ENCODE results near the gene TBX21. TPM values are rescaled to one million over a fixed set of nuclear protein-coding genes. Genes with fewer than 3 reads are reported as not detected.

The TBX21 gene
- total and polyA plus RNA-seq, 2 of the 4 experiments (the other 2 are of a cell fraction) = not detected

DNA sequence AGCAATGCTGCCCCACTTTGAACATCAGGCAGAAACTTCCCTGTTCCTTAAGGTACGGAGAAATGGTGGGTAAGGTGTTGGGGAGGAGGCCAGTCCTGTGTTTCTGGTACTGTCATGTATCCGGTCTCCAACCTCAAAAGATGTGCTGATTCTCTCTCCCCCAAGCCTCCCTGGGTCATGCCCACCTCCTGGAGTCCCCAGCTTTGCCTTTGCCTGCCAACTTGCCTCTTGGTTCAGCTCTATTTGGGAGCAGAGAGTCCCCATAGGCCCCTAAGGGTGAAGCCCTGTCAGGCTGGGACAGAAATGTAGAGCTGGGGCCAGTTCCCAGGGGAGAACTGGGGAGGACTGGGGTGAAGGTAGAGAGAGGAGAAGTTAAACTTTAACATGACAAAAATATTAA, 1.6 kb upstream of the TBX21 start:
- Histone ChIP-seq H2AFZ (replicated peaks; ENCODE audit: low read length, poor library complexity) (no peak overlapping the region), H4K91ac (ENCODE audit: insufficient read depth, low read depth, low read length) (no peak overlapping the region), H2AK9ac (replicated peaks; ENCODE audit: low read depth, low read length, poor library complexity) (no peak overlapping the region), H3K23ac (ENCODE audit: low read depth, low read length) (no peak overlapping the region), H3K18ac (ENCODE audit: low read depth, low read length) (no peak overlapping the region), H3K9me1 (ENCODE audit: insufficient read depth, low read length) (no peaks in the 10 kb centered on the region), H3K27me3 (ENCODE audit: control insufficient read depth, insufficient read depth, low read length) (peaks cover 94% of the 10 kb centered on the region), H3K56ac (ENCODE audit: extremely low read depth, insufficient read depth, low read length) (no peak overlapping the region), H3K9me3 (ENCODE audit: control insufficient read depth, insufficient read depth, low read length) (peaks cover 2% of the 10 kb centered on the region; the same call in 1 of the 2 replicates), H2BK15ac (ENCODE audit: low read depth, low read length) (no peak overlapping the region), H3K14ac (replicated peaks; ENCODE audit: low read depth, low read length) (no peak overlapping the region), H3K4me1 (ENCODE audit: control insufficient read depth, insufficient read depth, low read length) (no peaks in the 10 kb centered on the region), H2BK20ac (ENCODE audit: low read depth, low read length) (no peak overlapping the region), H3K4me3 (ENCODE audit: insufficient read depth, low read depth, low read length) (no peak overlapping the region), H4K20me1 (ENCODE audit: insufficient read depth, low read length) (peaks cover 12% of the 10 kb centered on the region), H3K4me2 (ENCODE audit: low read depth, low read length) (no peak overlapping the region), H3K27ac (ENCODE audit: insufficient read depth, low read length) (no peak overlapping the region), H4K8ac (ENCODE audit: low read depth in 2 of 2, low read length in 2 of 2) (no peak overlapping the region), H3K36me3 (ENCODE audit: control insufficient read depth, insufficient read depth, low read length) (no peaks in the 10 kb centered on the region), H4K5ac (ENCODE audit: low read depth, low read length) (no peak overlapping the region), H3K79me1 (ENCODE audit: low read depth in 1 of 2, low read length in 2 of 2) (no peaks in the 10 kb centered on the region), H3K4ac (ENCODE audit: low read depth, low read length) (no peak overlapping the region), H3K9ac (ENCODE audit: low read depth, low read length) (no peak overlapping the region), H2AK5ac (ENCODE audit: low read depth, low read length) (no peak overlapping the region), H2BK120ac (ENCODE audit: low read depth, low read length) (no peak overlapping the region), H2BK5ac (ENCODE audit: low read depth, low read length, poor library complexity, severe bottlenecking) (no peak overlapping the region)
- no CpG with 5 or more reads among the region's 2 CpGs for WGBS, 2 experiments (ENCODE audit: extremely low coverage in 2 of 2, insufficient read length in 1 of 2)
- BruUV-seq (replicated peaks) = no TSS peak
- DNase-seq (no peak), ATAC-seq (ENCODE audit: low read depth) (no peak)
- dilution Hi-C loops (cut with HindIII; ENCODE audit: low sequenced_read_pairs, unreplicated experiment) (no loop called here), in situ Hi-C loops (cut with MboI; ENCODE audit: low sequenced_read_pairs) (no loop called here), intact Hi-C loops (cut with micrococcal nuclease) (no loop called here)
- TF ChIP-seq MAZ (IDR thresholded peaks at IDR 0.05; ENCODE audit: borderline replicate concordance, low read depth, low read length) = no peak
- TF ChIP-seq, protein P1, sequence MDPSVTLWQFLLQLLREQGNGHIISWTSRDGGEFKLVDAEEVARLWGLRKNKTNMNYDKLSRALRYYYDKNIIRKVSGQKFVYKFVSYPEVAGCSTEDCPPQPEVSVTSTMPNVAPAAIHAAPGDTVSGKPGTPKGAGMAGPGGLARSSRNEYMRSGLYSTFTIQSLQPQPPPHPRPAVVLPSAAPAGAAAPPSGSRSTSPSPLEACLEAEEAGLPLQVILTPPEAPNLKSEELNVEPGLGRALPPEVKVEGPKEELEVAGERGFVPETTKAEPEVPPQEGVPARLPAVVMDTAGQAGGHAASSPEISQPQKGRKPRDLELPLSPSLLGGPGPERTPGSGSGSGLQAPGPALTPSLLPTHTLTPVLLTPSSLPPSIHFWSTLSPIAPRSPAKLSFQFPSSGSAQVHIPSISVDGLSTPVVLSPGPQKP (IDR thresholded peaks at IDR 0.05; ENCODE audit: borderline replicate concordance, low read depth, low read length) = no peak
- no peak for TF ChIP-seq RFX5 (IDR thresholded peaks at IDR 0.05; ENCODE audit: low read depth, low read length)
- TF ChIP-seq RCOR1 (IDR thresholded peaks at IDR 0.05; ENCODE audit: insufficient replicate concordance, low read length) = no peak
- TF ChIP-seq, protein P2, sequence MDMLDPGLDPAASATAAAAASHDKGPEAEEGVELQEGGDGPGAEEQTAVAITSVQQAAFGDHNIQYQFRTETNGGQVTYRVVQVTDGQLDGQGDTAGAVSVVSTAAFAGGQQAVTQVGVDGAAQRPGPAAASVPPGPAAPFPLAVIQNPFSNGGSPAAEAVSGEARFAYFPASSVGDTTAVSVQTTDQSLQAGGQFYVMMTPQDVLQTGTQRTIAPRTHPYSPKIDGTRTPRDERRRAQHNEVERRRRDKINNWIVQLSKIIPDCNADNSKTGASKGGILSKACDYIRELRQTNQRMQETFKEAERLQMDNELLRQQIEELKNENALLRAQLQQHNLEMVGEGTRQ (IDR thresholded peaks at IDR 0.05; ENCODE audit: low read depth, low read length) = no peak
- no peak for TF ChIP-seq RAD21 (IDR thresholded peaks at IDR 0.05; ENCODE audit: low read length)
- no peak for TF ChIP-seq CEBPB (IDR thresholded peaks at IDR 0.05; ENCODE audit: low read depth, low read length)
- no peak for TF ChIP-seq POLR2A (IDR thresholded peaks at IDR 0.05; ENCODE audit: low read depth, low read length)
- TF ChIP-seq BHLHE40 (IDR thresholded peaks at IDR 0.05; ENCODE audit: low read depth, low read length) = no peak
- TF ChIP-seq, protein P3, sequence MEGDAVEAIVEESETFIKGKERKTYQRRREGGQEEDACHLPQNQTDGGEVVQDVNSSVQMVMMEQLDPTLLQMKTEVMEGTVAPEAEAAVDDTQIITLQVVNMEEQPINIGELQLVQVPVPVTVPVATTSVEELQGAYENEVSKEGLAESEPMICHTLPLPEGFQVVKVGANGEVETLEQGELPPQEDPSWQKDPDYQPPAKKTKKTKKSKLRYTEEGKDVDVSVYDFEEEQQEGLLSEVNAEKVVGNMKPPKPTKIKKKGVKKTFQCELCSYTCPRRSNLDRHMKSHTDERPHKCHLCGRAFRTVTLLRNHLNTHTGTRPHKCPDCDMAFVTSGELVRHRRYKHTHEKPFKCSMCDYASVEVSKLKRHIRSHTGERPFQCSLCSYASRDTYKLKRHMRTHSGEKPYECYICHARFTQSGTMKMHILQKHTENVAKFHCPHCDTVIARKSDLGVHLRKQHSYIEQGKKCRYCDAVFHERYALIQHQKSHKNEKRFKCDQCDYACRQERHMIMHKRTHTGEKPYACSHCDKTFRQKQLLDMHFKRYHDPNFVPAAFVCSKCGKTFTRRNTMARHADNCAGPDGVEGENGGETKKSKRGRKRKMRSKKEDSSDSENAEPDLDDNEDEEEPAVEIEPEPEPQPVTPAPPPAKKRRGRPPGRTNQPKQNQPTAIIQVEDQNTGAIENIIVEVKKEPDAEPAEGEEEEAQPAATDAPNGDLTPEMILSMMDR (conservative IDR thresholded peaks at IDR 0.05; ENCODE audit: low read depth, low read length) = no peak
- TF ChIP-seq CHD1 (IDR thresholded peaks at IDR 0.05; ENCODE audit: low read depth, low read length) = no peak
- no peak for TF ChIP-seq SMC3 (IDR thresholded peaks at IDR 0.05; ENCODE audit: low read depth, low read length)
- TF ChIP-seq FOS (IDR thresholded peaks at IDR 0.05; ENCODE audit: low read depth, low read length) = no peak
- no peak for TF ChIP-seq MAFK (IDR thresholded peaks at IDR 0.05; ENCODE audit: low read depth, low read length)
- ChIA-PET POLR2A (ENCODE audit: unreplicated experiment) (no interaction called here), CTCF (interaction anchor here (0.6 kb wide), 1 partner anchor 123 kb away, joined by 3 read pairs; no protein-coding TSS in a partner anchor)

All from IMR-90 (cell line).